HepG2 (cell line): ENCODE results near the gene NPAS2. TPM values are rescaled to one million over a fixed set of nuclear protein-coding genes. Genes with fewer than 3 reads are reported as not detected.

Source experiments
- AHR ChIP-seq: IDR thresholded peaks from 2 replicates; pipeline ENCODE4 v1.6.1; 2018; ENCODE audit warnings: missing genetic modification reagents, missing compliant biosample characterization
- CBX5 ChIP-seq: sonication (generic); formaldehyde crosslinking; IDR thresholded peaks from 2 replicates; pipeline ENCODE4 v1.4.0; 2020; ENCODE audit warnings: missing genetic modification reagents, borderline replicate concordance
- CHD4 ChIP-seq: fragments of 200-600 bp; sonication (generic); IDR thresholded peaks from 2 replicates; pipeline ENCODE4 v1.7.0; 2017; ENCODE audit warnings: mild to moderate bottlenecking, low read length, borderline replicate concordance
- EED ChIP-seq: sonication (generic); formaldehyde crosslinking; IDR thresholded peaks from 2 replicates; pipeline ENCODE4 v1.5.0; 2020; ENCODE audit warnings: mild to moderate bottlenecking, missing genetic modification reagents
- ELF1 ChIP-seq: sonication (generic); formaldehyde crosslinking; IDR thresholded peaks from 2 replicates; pipeline ENCODE4 v1.4.0; 2020; ENCODE audit warnings: missing genetic modification reagents
- ETV5 ChIP-seq: IDR thresholded peaks from 2 replicates; pipeline ENCODE4 v1.6.1; 2018; ENCODE audit warnings: missing biosample characterization, missing genetic modification reagents, inconsistent platforms, borderline replicate concordance
- FOSL2 ChIP-seq: sonication (generic); formaldehyde crosslinking; IDR thresholded peaks from 2 replicates; pipeline ENCODE4 v1.4.0; 2020; ENCODE audit warnings: missing genetic modification reagents
- GABPA ChIP-seq, 2 experiments: IDR thresholded peaks; 2 replicates each; pipeline ENCODE4 v1.6.1; 2011 to 2016; ENCODE audit warnings: low read depth in 2 of 2, low read length in 1 of 2, missing biosample characterization in 1 of 2, missing genetic modification characterization in 1 of 2
- KAT8 ChIP-seq: IDR thresholded peaks from 2 replicates; pipeline ENCODE4 v1.6.1; 2016; ENCODE audit warnings: missing genetic modification reagents, missing compliant biosample characterization
- MYNN ChIP-seq: sonication (generic); formaldehyde crosslinking; IDR thresholded peaks from 2 replicates; pipeline ENCODE4 v1.4.0; 2020; ENCODE audit warnings: mild to moderate bottlenecking, low read depth, missing genetic modification reagents
- SOX6 ChIP-seq, 2 experiments: fragments of 450-650 bp in 1 of 2; sonication (generic) in 1 of 2; formaldehyde crosslinking in 1 of 2; IDR thresholded peaks; 2 replicates each; pipeline versions ENCODE4 v1.4.0 to v1.6.1; 2017 to 2020; ENCODE audit warnings: antibody characterized with exemption in 1 of 2, mild to moderate bottlenecking in 1 of 2, missing genetic modification reagents in 1 of 2
- SRY ChIP-seq: sonication (generic); formaldehyde crosslinking; IDR thresholded peaks from 2 replicates; pipeline ENCODE4 v1.8.0; 2022; ENCODE audit warnings: mild to moderate bottlenecking, missing genetic modification reagents
- YEATS2 ChIP-seq: sonication (generic); formaldehyde crosslinking; IDR thresholded peaks from 2 replicates; pipeline ENCODE4 v1.4.0; 2020; ENCODE audit warnings: missing genetic modification reagents, borderline replicate concordance
- ZBTB21 ChIP-seq: sonication (generic); formaldehyde crosslinking; IDR thresholded peaks from 2 replicates; pipeline ENCODE4 v1.4.0; 2020; ENCODE audit warnings: missing genetic modification reagents
- ZMYM2 ChIP-seq: sonication (generic); formaldehyde crosslinking; IDR thresholded peaks from 2 replicates; pipeline ENCODE4 v1.8.0; 2022; ENCODE audit warnings: mild to moderate bottlenecking, missing genetic modification reagents
- ZNF563 ChIP-seq: sonication (generic); formaldehyde crosslinking; IDR thresholded peaks from 2 replicates; pipeline ENCODE4 v1.8.0; 2022; ENCODE audit warnings: mild to moderate bottlenecking, moderate library complexity, missing genetic modification reagents
- ZNF615 ChIP-seq: sonication (generic); formaldehyde crosslinking; IDR thresholded peaks from 2 replicates; pipeline ENCODE4 v1.5.0; 2020; ENCODE audit warnings: mild to moderate bottlenecking, missing genetic modification reagents, borderline replicate concordance
- ZNF850 ChIP-seq: sonication (generic); formaldehyde crosslinking; conservative IDR thresholded peaks from 2 replicates; pipeline ENCODE4 v1.9.0; 2021; ENCODE audit warnings: mild to moderate bottlenecking, missing genetic modification reagents
- polyA plus RNA-seq, 8 experiments: library from polyadenylated mRNA; depleted of rRNA in 3 of 8; stranded (reverse) in 7 of 8; unstranded in 1 of 8; fragments of >200 nt; fragmentation: Illumina TruSeq in 4 of 8; extraction: Trizol in 4 of 8; gene quantifications; 2 replicates each; pipeline versions ENCODE4 v1.2.1 to v1.2.3, GENCODE V29; 2011 to 2016; ENCODE audit warnings: low read depth in 4 of 8, missing spikeins in 1 of 8, mixed read lengths in 1 of 8; ENCODE audit not compliant: insufficient read depth in 1 of 8
- total RNA-seq, 5 experiments: library from RNA; depleted of rRNA; stranded (reverse); fragments of >200 nt; fragmentation: Illumina TruSeq; extraction: Trizol; gene quantifications; 2 replicates each; pipeline ENCODE4 v1.2.3, GENCODE V29; 2016; ENCODE audit warnings: low read depth in 1 of 5
- TF ChIP-seq, protein P1 (sequence below): IDR thresholded peaks from 2 replicates; pipeline ENCODE4 v1.6.1; 2012; ENCODE audit warnings: inconsistent platforms
- TF ChIP-seq, protein P2 (sequence below): IDR thresholded peaks from 2 replicates; pipeline ENCODE4 v1.6.1; 2018; ENCODE audit warnings: missing genetic modification reagents, mild to moderate bottlenecking, missing compliant biosample characterization
- TF ChIP-seq, protein P3 (sequence below): sonication (generic); formaldehyde crosslinking; IDR thresholded peaks from 2 replicates; pipeline ENCODE4 v1.4.0; 2020; ENCODE audit warnings: missing genetic modification reagents, borderline replicate concordance
- TF ChIP-seq, protein P4 (sequence below): sonication (generic); formaldehyde crosslinking; IDR thresholded peaks from 2 replicates; pipeline ENCODE4 v1.5.0; 2020; ENCODE audit warnings: mild to moderate bottlenecking, missing genetic modification reagents, moderate library complexity
- TF ChIP-seq, protein P5 (sequence below): sonication (generic); formaldehyde crosslinking; IDR thresholded peaks from 2 replicates; pipeline ENCODE4 v1.5.0; 2020; ENCODE audit warnings: missing genetic modification reagents
- TF ChIP-seq, protein P6 (sequence below): sonication (generic); IDR thresholded peaks from 2 replicates; pipeline ENCODE4 v1.6.1; 2016; ENCODE audit warnings: low read depth, borderline replicate concordance

NPAS2 gene
- total and polyA plus RNA-seq, 2 of the 13 experiments (the other 11 are each of a cell fraction or from before 2014, with no cell fraction given), result 14.8 to 37.5 TPM

DNA sequence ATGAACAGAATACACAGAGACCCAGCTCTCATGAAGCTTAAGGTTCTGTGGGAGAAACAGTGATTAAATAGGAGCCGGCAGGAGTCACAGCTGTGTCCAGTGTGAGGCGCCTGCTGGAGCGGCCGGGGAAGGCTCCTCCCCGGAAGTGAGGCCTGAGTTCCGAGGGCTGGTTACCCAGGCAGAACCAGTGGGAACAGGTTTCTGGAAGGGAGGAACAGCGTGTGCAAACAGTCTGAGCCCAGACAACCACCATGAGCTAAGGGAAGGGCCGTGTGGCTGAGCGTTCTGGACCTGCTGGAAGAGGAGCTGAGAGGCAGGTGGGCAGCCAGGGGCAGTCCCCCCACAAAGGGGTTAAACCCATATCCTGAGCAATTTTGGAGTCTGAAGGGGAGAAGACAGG lies 26.0 kb upstream of the NPAS2 start (continued):
- TF ChIP-seq ETV5 (CRISPR knock-in tag) (peak; percentile 63), ZNF563 (CRISPR knock-in tag) (no peak), KAT8 (CRISPR knock-in tag) (0 out of 2 replicates have a peak, but pooled peaks have one; percentile 20), ZNF850 (peak; percentile 53; the same call in 1 of the 2 replicates), FOSL2 (0 out of 2 replicates have a peak, but pooled peaks have one; percentile 11), GABPA (IDR thresholded peaks at IDR 0.05; ENCODE audit: low read depth, low read length) (peak; percentile 33; the same call in 1 of the 2 replicates), GABPA (CRISPR knock-in tag; IDR thresholded peaks at IDR 0.05; ENCODE audit: low read depth) (peak; percentile 86), AHR (CRISPR knock-in tag) (0 out of 2 replicates have a peak, but pooled peaks have one; percentile 58), YEATS2 (0 out of 2 replicates have a peak, but pooled peaks have one; percentile 36), ELF1 (0 out of 2 replicates have a peak, but pooled peaks have one; percentile 42), EED (0 out of 2 replicates have a peak, but pooled peaks have one; percentile 47), CHD4 (no peak), ZBTB21 (CRISPR knock-in tag) (0 out of 2 replicates have a peak, but pooled peaks have one; percentile 32), ZMYM2 (CRISPR knock-in tag) (0 out of 2 replicates have a peak, but pooled peaks have one; percentile 28), SOX6 (IDR thresholded peaks at IDR 0.05) (no peak), SOX6 (CRISPR knock-in tag; IDR thresholded peaks at IDR 0.05) (no peak), SRY (CRISPR knock-in tag) (0 out of 2 replicates have a peak, but pooled peaks have one; percentile 33), CBX5 (peak; percentile 83), MYNN (CRISPR knock-in tag) (0 out of 2 replicates have a peak, but pooled peaks have one; percentile 59), ZNF615 (CRISPR knock-in tag) (no peak)
- TF ChIP-seq, protein P1, sequence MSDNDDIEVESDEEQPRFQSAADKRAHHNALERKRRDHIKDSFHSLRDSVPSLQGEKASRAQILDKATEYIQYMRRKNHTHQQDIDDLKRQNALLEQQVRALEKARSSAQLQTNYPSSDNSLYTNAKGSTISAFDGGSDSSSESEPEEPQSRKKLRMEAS, result peak; percentile 38
- TF ChIP-seq, protein P2, sequence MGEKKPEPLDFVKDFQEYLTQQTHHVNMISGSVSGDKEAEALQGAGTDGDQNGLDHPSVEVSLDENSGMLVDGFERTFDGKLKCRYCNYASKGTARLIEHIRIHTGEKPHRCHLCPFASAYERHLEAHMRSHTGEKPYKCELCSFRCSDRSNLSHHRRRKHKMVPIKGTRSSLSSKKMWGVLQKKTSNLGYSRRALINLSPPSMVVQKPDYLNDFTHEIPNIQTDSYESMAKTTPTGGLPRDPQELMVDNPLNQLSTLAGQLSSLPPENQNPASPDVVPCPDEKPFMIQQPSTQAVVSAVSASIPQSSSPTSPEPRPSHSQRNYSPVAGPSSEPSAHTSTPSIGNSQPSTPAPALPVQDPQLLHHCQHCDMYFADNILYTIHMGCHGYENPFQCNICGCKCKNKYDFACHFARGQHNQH (CRISPR knock-in tag), result 0 out of 2 replicates have a peak, but pooled peaks have one; percentile 25
- TF ChIP-seq, protein P3, sequence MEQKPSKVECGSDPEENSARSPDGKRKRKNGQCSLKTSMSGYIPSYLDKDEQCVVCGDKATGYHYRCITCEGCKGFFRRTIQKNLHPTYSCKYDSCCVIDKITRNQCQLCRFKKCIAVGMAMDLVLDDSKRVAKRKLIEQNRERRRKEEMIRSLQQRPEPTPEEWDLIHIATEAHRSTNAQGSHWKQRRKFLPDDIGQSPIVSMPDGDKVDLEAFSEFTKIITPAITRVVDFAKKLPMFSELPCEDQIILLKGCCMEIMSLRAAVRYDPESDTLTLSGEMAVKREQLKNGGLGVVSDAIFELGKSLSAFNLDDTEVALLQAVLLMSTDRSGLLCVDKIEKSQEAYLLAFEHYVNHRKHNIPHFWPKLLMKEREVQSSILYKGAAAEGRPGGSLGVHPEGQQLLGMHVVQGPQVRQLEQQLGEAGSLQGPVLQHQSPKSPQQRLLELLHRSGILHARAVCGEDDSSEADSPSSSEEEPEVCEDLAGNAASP (CRISPR knock-in tag), result no peak
- TF ChIP-seq, protein P4, sequence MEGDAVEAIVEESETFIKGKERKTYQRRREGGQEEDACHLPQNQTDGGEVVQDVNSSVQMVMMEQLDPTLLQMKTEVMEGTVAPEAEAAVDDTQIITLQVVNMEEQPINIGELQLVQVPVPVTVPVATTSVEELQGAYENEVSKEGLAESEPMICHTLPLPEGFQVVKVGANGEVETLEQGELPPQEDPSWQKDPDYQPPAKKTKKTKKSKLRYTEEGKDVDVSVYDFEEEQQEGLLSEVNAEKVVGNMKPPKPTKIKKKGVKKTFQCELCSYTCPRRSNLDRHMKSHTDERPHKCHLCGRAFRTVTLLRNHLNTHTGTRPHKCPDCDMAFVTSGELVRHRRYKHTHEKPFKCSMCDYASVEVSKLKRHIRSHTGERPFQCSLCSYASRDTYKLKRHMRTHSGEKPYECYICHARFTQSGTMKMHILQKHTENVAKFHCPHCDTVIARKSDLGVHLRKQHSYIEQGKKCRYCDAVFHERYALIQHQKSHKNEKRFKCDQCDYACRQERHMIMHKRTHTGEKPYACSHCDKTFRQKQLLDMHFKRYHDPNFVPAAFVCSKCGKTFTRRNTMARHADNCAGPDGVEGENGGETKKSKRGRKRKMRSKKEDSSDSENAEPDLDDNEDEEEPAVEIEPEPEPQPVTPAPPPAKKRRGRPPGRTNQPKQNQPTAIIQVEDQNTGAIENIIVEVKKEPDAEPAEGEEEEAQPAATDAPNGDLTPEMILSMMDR, result 0 out of 2 replicates have a peak, but pooled peaks have one; percentile 6
- TF ChIP-seq, protein P5, sequence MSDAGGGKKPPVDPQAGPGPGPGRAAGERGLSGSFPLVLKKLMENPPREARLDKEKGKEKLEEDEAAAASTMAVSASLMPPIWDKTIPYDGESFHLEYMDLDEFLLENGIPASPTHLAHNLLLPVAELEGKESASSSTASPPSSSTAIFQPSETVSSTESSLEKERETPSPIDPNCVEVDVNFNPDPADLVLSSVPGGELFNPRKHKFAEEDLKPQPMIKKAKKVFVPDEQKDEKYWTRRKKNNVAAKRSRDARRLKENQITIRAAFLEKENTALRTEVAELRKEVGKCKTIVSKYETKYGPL (CRISPR knock-in tag), result no peak
- TF ChIP-seq, protein P6, sequence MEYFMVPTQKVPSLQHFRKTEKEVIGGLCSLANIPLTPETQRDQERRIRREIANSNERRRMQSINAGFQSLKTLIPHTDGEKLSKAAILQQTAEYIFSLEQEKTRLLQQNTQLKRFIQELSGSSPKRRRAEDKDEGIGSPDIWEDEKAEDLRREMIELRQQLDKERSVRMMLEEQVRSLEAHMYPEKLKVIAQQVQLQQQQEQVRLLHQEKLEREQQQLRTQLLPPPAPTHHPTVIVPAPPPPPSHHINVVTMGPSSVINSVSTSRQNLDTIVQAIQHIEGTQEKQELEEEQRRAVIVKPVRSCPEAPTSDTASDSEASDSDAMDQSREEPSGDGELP, result peak; percentile 53; the same call in 1 of the 2 replicates
